ENCODE measurements around the gene IGF2BP3. TPM values are rescaled to one million over a fixed set of nuclear protein-coding genes. Genes with fewer than 3 reads are reported as not detected.

IGF2BP3 gene
- total RNA-seq, 4 donors from 2014 or later = 0.13 to 0.35 TPM; not detected in 2

DNA sequence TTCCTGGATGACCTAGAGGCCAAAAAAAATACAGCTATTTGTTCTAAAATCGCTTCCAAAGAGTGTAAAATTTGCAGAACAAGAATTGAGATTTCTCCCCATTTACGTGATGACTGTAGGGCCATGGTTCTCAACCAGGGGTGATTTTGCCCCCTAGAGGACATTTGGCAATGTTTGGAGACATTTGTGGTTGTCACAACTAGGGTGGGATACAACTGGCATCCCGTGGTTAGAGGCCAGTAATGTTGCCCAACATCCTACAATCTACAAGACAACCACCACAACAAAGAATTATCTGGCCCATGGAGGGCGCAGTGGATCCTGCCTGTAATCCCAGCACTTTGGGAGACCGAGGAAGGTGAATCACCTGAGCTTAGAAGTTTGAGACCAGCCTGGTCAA is 193.9 kb downstream of the IGF2BP3 start:
- no peaks in the 10 kb centered on the region for H3K4me1 ChIP-seq
- H3K36me3 ChIP-seq = peaks cover 0 to 25% of the 10 kb centered on the region in 2 donors
- no peaks in the 10 kb centered on the region for H3K9me3 ChIP-seq
- no peak overlapping the region for H3K27ac ChIP-seq
- H3K4me3 ChIP-seq = no peak overlapping the region
- H3K27me3 ChIP-seq = peaks cover 6% of the 10 kb centered on the region
- no peak for ATAC-seq
- WGBS, 2 donors (ENCODE audit: low coverage in 1 of 2) = 44 to 60% methylated on average over 1 to 3 of the region's 5 CpGs
- TF ChIP-seq POLR2AphosphoS5 (IDR thresholded peaks at IDR 0.05) = no peak

DNA sequence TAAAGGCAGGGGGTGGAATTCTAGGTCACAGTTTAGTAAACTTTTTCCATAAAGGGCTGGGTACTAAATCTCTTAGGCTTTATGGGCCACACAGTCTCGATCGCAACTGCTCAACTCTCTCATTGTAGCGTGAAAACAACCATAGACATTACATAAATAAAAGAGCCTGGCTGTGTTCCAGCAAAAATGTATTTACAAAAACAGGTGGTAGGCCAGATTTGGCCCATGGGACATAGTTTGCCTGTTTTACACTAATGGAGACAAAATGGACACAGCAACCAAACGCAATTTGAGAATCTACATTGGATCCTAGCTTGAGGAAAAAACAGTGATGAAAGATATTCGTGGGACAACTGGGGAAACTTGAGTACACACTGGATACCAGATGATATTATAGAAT is 194.4 kb downstream of the IGF2BP3 start:
- no peaks in the 10 kb centered on the region for H3K4me1 ChIP-seq
- H3K9me3 ChIP-seq = no peaks in the 10 kb centered on the region
- no peak overlapping the region for H3K27ac ChIP-seq
- H3K4me3 ChIP-seq = no peak overlapping the region
- ATAC-seq = no peak
- peaks cover 0 to 29% of the 10 kb centered on the region in 2 donors for H3K36me3 ChIP-seq
- 73 to 81% methylated on average over 5 of the region's 5 CpGs for WGBS, 2 donors (ENCODE audit: low coverage in 1 of 2)
- H3K27me3 ChIP-seq = peaks cover 6% of the 10 kb centered on the region
- TF ChIP-seq POLR2A (IDR thresholded peaks at IDR 0.05) (no peak), POLR2AphosphoS5 (IDR thresholded peaks at IDR 0.05) (no peak), EP300 (IDR thresholded peaks at IDR 0.05) (no peak)
- TF ChIP-seq, protein P1, sequence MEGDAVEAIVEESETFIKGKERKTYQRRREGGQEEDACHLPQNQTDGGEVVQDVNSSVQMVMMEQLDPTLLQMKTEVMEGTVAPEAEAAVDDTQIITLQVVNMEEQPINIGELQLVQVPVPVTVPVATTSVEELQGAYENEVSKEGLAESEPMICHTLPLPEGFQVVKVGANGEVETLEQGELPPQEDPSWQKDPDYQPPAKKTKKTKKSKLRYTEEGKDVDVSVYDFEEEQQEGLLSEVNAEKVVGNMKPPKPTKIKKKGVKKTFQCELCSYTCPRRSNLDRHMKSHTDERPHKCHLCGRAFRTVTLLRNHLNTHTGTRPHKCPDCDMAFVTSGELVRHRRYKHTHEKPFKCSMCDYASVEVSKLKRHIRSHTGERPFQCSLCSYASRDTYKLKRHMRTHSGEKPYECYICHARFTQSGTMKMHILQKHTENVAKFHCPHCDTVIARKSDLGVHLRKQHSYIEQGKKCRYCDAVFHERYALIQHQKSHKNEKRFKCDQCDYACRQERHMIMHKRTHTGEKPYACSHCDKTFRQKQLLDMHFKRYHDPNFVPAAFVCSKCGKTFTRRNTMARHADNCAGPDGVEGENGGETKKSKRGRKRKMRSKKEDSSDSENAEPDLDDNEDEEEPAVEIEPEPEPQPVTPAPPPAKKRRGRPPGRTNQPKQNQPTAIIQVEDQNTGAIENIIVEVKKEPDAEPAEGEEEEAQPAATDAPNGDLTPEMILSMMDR (IDR thresholded peaks at IDR 0.05) = no peak

DNA sequence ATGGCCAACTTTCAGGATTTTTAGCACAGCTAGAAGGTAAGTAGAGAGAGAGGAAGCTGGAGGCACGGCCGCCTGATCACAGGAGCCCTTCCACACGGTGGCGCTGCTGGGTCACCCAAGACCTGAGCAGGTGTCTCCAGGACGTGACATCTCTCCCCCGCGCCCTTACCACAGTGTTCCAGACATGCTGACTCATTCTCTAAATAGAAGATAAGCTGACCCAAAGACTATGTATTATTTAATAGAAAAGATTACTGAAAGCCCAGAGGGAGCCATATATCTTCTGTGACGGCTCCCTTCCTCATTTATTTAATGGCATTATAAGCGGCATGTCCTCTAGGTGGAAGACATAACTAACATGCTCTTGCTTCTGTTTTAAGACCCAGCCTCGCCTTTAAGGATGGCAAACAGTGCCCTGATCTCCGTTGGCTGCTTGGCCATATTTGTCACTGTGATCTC is 197.1 kb downstream of the IGF2BP3 start:
- Histone ChIP-seq H3K27me3 (peaks cover 6% of the 10 kb centered on the region), H3K9me3 (no peaks in the 10 kb centered on the region), H3K27ac (no peak overlapping the region), H3K4me1 (no peaks in the 10 kb centered on the region), H3K4me3 (no peak overlapping the region), H3K36me3 (peaks cover 0 to 49% of the 10 kb centered on the region in 2 donors)
- WGBS, 2 donors (ENCODE audit: low coverage in 1 of 2) = 11 to 13% methylated on average over 7 to 11 of the region's 11 CpGs
- peak; percentile 74 for ATAC-seq
- TF ChIP-seq EP300 (IDR thresholded peaks at IDR 0.05) (no peak), POLR2A (IDR thresholded peaks at IDR 0.05) (no peak), POLR2AphosphoS5 (IDR thresholded peaks at IDR 0.05) (no peak)
- TF ChIP-seq, protein P1 (IDR thresholded peaks at IDR 0.05) = peak; percentile 22 to 75 (median 54)

- Histone ChIP-seq H3K27ac (no peak overlapping the region), H3K9me3 (no peaks in the 10 kb centered on the region), H3K4me1 (no peaks in the 10 kb centered on the region), H3K36me3 (peaks cover 0 to 57% of the 10 kb centered on the region in 2 donors), H3K4me3 (no peak overlapping the region), H3K27me3 (peaks cover 6% of the 10 kb centered on the region)
- TF ChIP-seq EP300 (IDR thresholded peaks at IDR 0.05) (no peak), POLR2A (IDR thresholded peaks at IDR 0.05) (no peak), POLR2AphosphoS5 (IDR thresholded peaks at IDR 0.05) (no peak)
- TF ChIP-seq, protein P1 (IDR thresholded peaks at IDR 0.05) = no peak
- 93 to 100% methylated on average over 1 of the region's 2 CpGs for WGBS, 2 donors (ENCODE audit: low coverage in 1 of 2)
- ATAC-seq = no peak
These were observed 198.0 kb downstream of the IGF2BP3 start for GRCh38 chr7:23272275-23272674.

DNA sequence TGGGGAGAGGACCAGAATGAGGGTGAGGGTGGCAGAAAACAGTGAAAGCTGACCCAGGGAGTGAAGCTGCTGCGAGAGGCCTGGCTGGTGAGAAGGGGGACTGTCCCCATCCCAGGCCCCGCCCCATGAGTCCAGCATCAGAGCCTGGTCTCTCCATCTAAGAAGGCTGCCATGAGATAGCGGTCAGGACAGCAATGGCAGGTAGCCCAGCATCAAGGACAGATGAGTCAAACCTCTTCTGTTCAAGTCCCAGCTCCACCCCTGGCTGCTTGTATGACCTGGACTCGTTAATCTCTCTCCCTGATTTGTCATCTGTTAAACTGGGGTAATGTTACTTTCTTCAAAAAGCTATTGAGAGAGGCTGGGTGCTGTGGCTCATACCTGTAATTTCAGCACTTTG is 201.5 kb downstream of the IGF2BP3 start:
- Histone ChIP-seq H3K4me3 (no peak overlapping the region), H3K27ac (no peak overlapping the region), H3K9me3 (no peaks in the 10 kb centered on the region), H3K36me3 (peaks cover 0 to 57% of the 10 kb centered on the region in 2 donors), H3K27me3 (peaks cover 6% of the 10 kb centered on the region), H3K4me1 (no peaks in the 10 kb centered on the region)
- TF ChIP-seq POLR2AphosphoS5 (IDR thresholded peaks at IDR 0.05) (no peak), POLR2A (IDR thresholded peaks at IDR 0.05) (no peak), EP300 (IDR thresholded peaks at IDR 0.05) (no peak)
- TF ChIP-seq, protein P1 (IDR thresholded peaks at IDR 0.05) = no peak
- 89 to 100% methylated on average over 1 to 3 of the region's 4 CpGs for WGBS, 2 donors (ENCODE audit: low coverage in 1 of 2)
- ATAC-seq = no peak

Data from gastroesophageal sphincter (tissue), 4 donors.